Stomach (tissue), 4 donors: ENCODE data around the gene VAV3.

Source experiments
- EP300 ChIP-seq: sonication (generic); formaldehyde crosslinking; IDR thresholded peaks from one replicate; pipeline ENCODE4 v1.6.1; 2017; ENCODE audit warnings: antibody characterized with exemption
- POLR2A ChIP-seq, 4 donors: fragments of 450-650 bp; IDR thresholded peaks; one replicate each; pipeline ENCODE4 v1.6.1; 2016; ENCODE audit warnings: antibody characterized with exemption in 4 of 4, control low read depth in 2 of 4, mild to moderate bottlenecking in 1 of 4, moderate library complexity in 1 of 4
- POLR2AphosphoS5 ChIP-seq, 3 donors: sonication (generic); formaldehyde crosslinking; IDR thresholded peaks; one replicate each; pipeline ENCODE4 v1.6.1; 2016; ENCODE audit warnings: antibody characterized with exemption in 3 of 3
- TF ChIP-seq, protein P1 (sequence below), 7 experiments: fragments of 450-650 bp in 4 of 7; fragments of 200-600 bp in 3 of 7; sonication (generic) in 3 of 7; IDR thresholded peaks; one replicate each; pipeline ENCODE4 v1.5.1; 2016 to 2019; ENCODE audit warnings: antibody characterized with exemption in 7 of 7, control low read depth in 2 of 7, mild to moderate bottlenecking in 1 of 7

DNA sequence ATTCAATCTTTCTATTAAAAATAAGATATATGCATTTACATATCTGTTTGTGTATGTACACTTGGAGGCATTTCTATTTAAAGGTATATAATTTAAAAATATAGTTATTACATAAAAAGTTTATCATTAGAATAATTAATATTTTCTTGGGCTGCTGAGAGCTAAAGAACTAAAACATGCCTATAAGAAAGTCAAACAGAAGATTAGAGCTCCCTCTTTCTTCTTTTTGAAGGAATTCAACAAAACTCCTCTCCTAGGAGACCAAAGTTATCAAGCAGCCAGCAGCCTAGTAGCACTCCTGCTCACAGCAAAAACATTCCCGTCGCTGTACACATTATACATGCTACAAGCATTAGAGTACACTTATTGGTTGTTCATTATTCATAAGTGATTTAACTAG, 216.4 kb downstream of the VAV3 start:
- TF ChIP-seq, protein P1, sequence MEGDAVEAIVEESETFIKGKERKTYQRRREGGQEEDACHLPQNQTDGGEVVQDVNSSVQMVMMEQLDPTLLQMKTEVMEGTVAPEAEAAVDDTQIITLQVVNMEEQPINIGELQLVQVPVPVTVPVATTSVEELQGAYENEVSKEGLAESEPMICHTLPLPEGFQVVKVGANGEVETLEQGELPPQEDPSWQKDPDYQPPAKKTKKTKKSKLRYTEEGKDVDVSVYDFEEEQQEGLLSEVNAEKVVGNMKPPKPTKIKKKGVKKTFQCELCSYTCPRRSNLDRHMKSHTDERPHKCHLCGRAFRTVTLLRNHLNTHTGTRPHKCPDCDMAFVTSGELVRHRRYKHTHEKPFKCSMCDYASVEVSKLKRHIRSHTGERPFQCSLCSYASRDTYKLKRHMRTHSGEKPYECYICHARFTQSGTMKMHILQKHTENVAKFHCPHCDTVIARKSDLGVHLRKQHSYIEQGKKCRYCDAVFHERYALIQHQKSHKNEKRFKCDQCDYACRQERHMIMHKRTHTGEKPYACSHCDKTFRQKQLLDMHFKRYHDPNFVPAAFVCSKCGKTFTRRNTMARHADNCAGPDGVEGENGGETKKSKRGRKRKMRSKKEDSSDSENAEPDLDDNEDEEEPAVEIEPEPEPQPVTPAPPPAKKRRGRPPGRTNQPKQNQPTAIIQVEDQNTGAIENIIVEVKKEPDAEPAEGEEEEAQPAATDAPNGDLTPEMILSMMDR (IDR thresholded peaks at IDR 0.05), result peak in 3 of 7 experiments; percentile 7 to 25 (median 25)
- TF ChIP-seq POLR2A (IDR thresholded peaks at IDR 0.05) (no peak), POLR2AphosphoS5 (IDR thresholded peaks at IDR 0.05) (no peak), EP300 (no peak)
